Activated CD8-positive, alpha-beta T cell treated with anti-CD3 and anti-CD28 coated beads for 36 hours (primary cell): ENCODE data around the gene PANX2. TPM values are rescaled to one million over a fixed set of nuclear protein-coding genes. Genes with fewer than 3 reads are reported as not detected.
"Not testable (repeated sequence)": the region's sequence is repeated elsewhere in the genome, so short reads cannot be mapped to it uniquely, and the experiment has no call there.

Source experiments
- ATAC-seq: fragments of 200-7000 bp; cut with Tn5 transposase; one replicate; pipeline ENCODE4 v1.10.0; 2021; ENCODE audit warnings: mild to moderate bottlenecking, moderate library complexity
- CTCF ChIA-PET: fragments of 350-600 bp; sonication (Branson Sonifier 250); formaldehyde crosslinking; loops from one replicate; lab custom pipeline; 2021; ENCODE audit warnings: antibody characterized with exemption; lab: Charles Lee
- POLR2A ChIA-PET: fragments of 350-600 bp; sonication (Branson Sonifier 250); formaldehyde crosslinking; loops from one replicate; lab custom pipeline; 2021; ENCODE audit warnings: antibody characterized with exemption; lab: Charles Lee
- DNase-seq: peaks from one replicate; pipeline ENCODE4 v3.0.0-alpha.2; 2020
- H3K27ac Mint-ChIP-seq: one replicate; pipeline ENCODE4 v1.8.0; 2021; ENCODE audit warnings: mild to moderate bottlenecking, mixed read lengths
- H3K27me3 Mint-ChIP-seq: one replicate; pipeline ENCODE4 v1.8.0; 2021; ENCODE audit warnings: mixed read lengths
- H3K36me3 Mint-ChIP-seq: one replicate; pipeline ENCODE4 v1.8.0; 2021; ENCODE audit warnings: low read depth, mixed read lengths
- H3K4me1 Mint-ChIP-seq: one replicate; pipeline ENCODE4 v1.8.0; 2021; ENCODE audit warnings: low read depth, mixed read lengths
- H3K4me3 Mint-ChIP-seq: one replicate; pipeline ENCODE4 v1.8.0; 2021; ENCODE audit warnings: mild to moderate bottlenecking, moderate library complexity, mixed read lengths
- H3K9me3 Mint-ChIP-seq: one replicate; pipeline ENCODE4 v1.8.0; 2021; ENCODE audit warnings: mixed read lengths
- CTCF ChIP-seq: fragments of 200-600 bp; IDR thresholded peaks from one replicate; pipeline ENCODE4 v1.8.0; 2022; ENCODE audit warnings: antibody characterized with exemption, mild to moderate bottlenecking
- intact Hi-C: fragments of 100-400 bp; cut with micrococcal nuclease; formaldehyde crosslinking; loops from one replicate; pipeline ENCODE4 v1.10.0; 2022
- total RNA-seq, 2 experiments: library from RNA; stranded (reverse); gene quantifications; one replicate each; pipeline ENCODE4 v1.2.3, GENCODE V29; 2021

Gene PANX2
- total RNA-seq, 2 experiments from 2014 or later: 3.3 to 3.9 TPM

DNA sequence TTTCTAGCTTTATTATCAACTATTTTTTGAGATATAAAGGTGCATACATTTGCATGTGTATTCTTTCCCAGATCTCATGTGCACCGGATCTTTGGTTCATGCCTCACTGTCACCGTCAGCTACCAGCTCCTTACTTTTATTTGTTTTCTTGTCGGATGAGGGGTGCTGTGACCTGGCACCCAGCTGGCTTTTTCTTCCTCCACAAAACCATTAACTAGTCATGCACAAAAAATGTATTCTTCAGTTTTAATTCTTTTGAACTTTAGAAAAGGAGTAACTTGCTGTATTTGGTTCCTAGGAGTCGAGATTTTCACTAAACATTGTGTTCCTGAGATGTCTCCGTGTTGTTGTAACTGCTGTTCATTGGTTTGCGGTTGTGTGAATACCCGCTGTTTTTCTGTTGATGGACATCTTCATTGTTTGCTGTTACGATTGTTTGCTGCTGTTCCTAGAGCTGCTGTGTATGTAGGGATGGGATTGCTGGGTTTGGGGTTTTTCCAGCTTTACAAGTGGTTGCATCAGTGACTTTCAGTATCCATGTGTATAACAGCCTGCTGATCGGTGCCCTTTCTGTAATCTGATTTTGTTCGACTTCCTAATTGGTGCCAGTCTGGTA, 41.3 kb upstream of the PANX2 start:
- H3K36me3 Mint-ChIP-seq: no peaks in the 10 kb centered on the region
- intact Hi-C loops: no loop called here
- H3K9me3 Mint-ChIP-seq: peaks cover 3% of the 10 kb centered on the region
- H3K27ac Mint-ChIP-seq: no peak overlapping the region
- TF ChIP-seq CTCF: no peak
- DNase-seq (no peak), ATAC-seq (no peak)
- no peaks in the 10 kb centered on the region for H3K4me1 Mint-ChIP-seq
- no peak overlapping the region for H3K4me3 Mint-ChIP-seq
- ChIA-PET CTCF (interaction anchor here (1.3 to 1.5 kb wide), 2 partner anchors 20 to 99 kb away, joined by 3 read pairs; no protein-coding TSS in a partner anchor), POLR2A (no interaction called here)
- H3K27me3 Mint-ChIP-seq: peaks cover 19% of the 10 kb centered on the region

DNA sequence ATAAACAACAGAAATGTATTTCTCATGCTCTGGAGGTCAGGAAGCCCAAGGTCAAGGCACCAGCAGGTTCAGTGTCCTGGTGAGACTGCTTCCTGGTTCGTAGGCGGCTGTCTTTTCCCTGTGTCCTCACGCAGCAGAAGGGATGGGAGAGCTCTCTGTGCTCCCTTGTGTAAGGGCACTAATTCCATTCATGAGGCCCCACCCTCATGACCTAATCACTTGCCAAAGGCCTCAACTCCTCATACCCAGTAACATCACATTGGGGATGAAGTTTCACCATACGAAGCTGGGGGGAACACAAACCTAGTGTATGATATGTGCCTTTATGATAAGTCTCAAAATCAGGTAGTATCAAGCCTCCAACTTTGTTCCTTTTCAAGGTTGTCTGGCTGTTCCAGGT, 38.6 kb upstream of the PANX2 start:
- H3K4me1 Mint-ChIP-seq: no peaks in the 10 kb centered on the region

GRCh38 chr22:50134481-50134880, 36.0 kb upstream of the PANX2 start:
- TF ChIP-seq CTCF: no peak
- ChIA-PET CTCF (no interaction called here), POLR2A (no interaction called here)
- no peak for ATAC-seq
- intact Hi-C loops: no loop called here
- H3K36me3 Mint-ChIP-seq: no peaks in the 10 kb centered on the region
- no peaks in the 10 kb centered on the region for H3K9me3 Mint-ChIP-seq
- H3K27ac Mint-ChIP-seq: no peak overlapping the region
- H3K4me3 Mint-ChIP-seq: no peak overlapping the region
- H3K27me3 Mint-ChIP-seq: peaks cover 26% of the 10 kb centered on the region
- no peaks in the 10 kb centered on the region for H3K4me1 Mint-ChIP-seq
- DNase-seq: no peak

More for the DNA sequence above, 38.6 kb upstream of the PANX2 start:
- intact Hi-C loops: no loop called here
- H3K27me3 Mint-ChIP-seq: peaks cover 24% of the 10 kb centered on the region
- TF ChIP-seq CTCF: no peak
- H3K4me3 Mint-ChIP-seq: no peak overlapping the region
- ATAC-seq (no peak), DNase-seq (no peak)
- no peaks in the 10 kb centered on the region for H3K9me3 Mint-ChIP-seq
- no peaks in the 10 kb centered on the region for H3K36me3 Mint-ChIP-seq
- ChIA-PET CTCF (no interaction called here), POLR2A (no interaction called here)
- H3K27ac Mint-ChIP-seq: no peak overlapping the region

DNA sequence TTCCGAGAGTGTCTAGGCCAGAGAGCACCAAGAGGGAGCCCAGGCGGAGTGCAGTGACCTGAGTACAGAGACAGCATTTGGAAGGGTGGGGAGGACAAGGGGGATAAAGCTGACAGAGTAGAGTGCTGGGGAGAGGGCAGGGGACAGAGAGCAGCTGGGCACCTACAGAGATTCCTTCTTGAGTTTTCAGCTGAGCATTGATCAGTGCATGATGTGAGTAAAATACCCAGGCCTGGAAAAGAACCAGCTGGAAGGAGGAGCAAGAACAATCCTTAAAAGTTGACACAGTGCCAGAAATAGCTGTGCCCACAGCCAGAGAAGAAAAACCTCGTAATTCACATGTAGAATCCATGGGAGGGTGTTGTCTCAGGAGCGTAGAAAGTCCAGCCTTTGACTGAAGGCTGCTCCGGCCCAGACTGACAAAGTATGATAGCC, 33.9 kb upstream of the PANX2 start:
- intact Hi-C loops: no loop called here

DNA sequence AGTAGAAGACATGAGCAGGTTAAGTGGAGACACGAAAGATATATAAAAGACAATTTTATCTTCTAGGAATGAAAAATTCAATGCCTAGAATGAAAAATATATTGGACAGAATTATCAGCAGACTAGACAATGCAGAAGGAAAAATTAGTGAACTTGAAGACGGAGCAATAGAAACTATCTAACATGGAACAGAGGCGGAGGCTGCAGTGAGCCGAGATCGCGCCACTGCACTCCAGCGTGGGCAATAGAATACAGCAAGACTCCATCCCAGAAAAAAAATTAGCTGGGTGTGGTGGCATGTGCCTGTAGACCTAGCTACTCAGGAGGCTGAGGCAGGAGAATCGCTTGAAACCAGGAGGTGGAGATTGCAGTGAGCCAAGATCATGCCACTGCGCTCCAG, 33.3 kb upstream of the PANX2 start:
- POLR2A ChIA-PET: not testable (repeated sequence)
- CTCF ChIA-PET: interaction anchor here (2.1 kb wide), 1 partner anchor 11 kb away, joined by 6 read pairs; no protein-coding TSS in a partner anchor

More for the DNA sequence above, 33.9 kb upstream of the PANX2 start:
- Mint-ChIP-seq H3K27me3 (peaks cover 19% of the 10 kb centered on the region), H3K4me1 (no peaks in the 10 kb centered on the region), H3K4me3 (no peak overlapping the region), H3K9me3 (no peaks in the 10 kb centered on the region), H3K27ac (no peak overlapping the region), H3K36me3 (no peaks in the 10 kb centered on the region)
- DNase-seq (no peak), ATAC-seq (no peak)
- ChIA-PET POLR2A (interaction anchor here (0.8 kb wide), 1 partner anchor 32 kb away, joined by 3 read pairs; no protein-coding TSS in a partner anchor), CTCF (interaction anchor here (0.6 to 2.1 kb wide), 2 partner anchors 12 kb away, joined by 3 to 6 read pairs; no protein-coding TSS in a partner anchor)
- no peak for TF ChIP-seq CTCF

More for the DNA sequence above, 33.3 kb upstream of the PANX2 start:
- DNase-seq, H3K4me1 Mint-ChIP-seq, H3K36me3 Mint-ChIP-seq, ATAC-seq, H3K4me3 Mint-ChIP-seq, intact Hi-C loops, H3K9me3 Mint-ChIP-seq, H3K27ac Mint-ChIP-seq: not testable (repeated sequence)
- peaks cover 16% of the 10 kb centered on the region for H3K27me3 Mint-ChIP-seq
